ENCODE data around the gene VPS51. TPM values are rescaled to one million over a fixed set of nuclear protein-coding genes. Genes with fewer than 3 reads are reported as not detected.

Gene VPS51
- total and polyA plus RNA-seq, 2 of the 13 experiments (the other 11 are each of a cell fraction or from before 2014, with no cell fraction given): 76.3 to 90.6 TPM

DNA sequence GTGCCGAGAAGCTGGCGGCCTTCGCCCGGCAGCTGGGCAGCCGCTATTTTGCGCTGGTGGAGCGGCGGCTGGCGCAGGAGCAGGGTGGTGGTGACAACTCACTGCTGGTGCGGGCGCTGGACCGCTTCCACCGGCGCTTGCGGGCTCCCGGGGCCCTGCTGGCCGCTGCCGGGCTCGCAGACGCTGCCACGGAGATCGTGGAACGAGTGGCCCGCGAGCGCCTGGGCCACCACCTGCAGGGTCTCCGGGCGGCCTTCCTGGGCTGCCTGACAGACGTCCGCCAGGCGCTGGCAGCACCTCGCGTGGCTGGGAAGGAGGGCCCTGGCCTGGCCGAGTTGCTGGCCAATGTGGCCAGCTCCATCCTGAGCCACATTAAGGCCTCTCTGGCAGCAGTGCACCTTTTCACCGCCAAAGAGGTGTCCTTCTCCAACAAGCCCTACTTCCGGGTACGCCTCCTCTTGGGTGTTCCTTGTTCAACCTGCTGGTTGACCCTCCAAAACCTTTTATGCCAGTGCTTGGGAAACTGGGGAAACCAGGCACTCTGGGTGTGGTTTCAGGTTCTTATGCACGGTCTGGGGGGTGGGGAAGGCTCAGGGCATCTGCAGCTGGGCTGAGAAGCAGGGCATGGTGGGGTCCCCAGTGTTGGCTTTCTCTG is 12.6 kb downstream of the VPS51 start:
- BruUV-seq (replicated peaks): no TSS peak
- whole genome bisulfite sequencing (ENCODE audit: low lambda C conversion rate): 96% methylated on average over 13 of the region's 38 CpGs
- no peak overlapping the region for H3K27ac ChIP-seq (ENCODE audit: extremely low read length, insufficient read depth, low read length)
- no peak for FAIRE-seq
- no peak overlapping the region for H3K4me2 ChIP-seq (ENCODE audit: low read depth, low read length)
- CTCF ChIA-PET (ENCODE audit: low intra/inter-chr PET ratio, low total read pairs): no interaction called here
- no peaks in the 10 kb centered on the region for H3K9me3 ChIP-seq (ENCODE audit: low read length)
- ATAC-seq: no peak
- no peaks in the 10 kb centered on the region for H3K27me3 ChIP-seq (ENCODE audit: control insufficient read depth in 1 of 2, insufficient read depth in 2 of 2, low read length in 2 of 2)
- no peak for DNase-seq (ENCODE audit: low spot score)
- H3K4me3 ChIP-seq (replicated peaks in 1 of 3; ENCODE audit: insufficient read depth in 1 of 3, low read depth in 2 of 3, low read length in 3 of 3): no peak overlapping the region
- H3K9ac ChIP-seq (ENCODE audit: insufficient read depth, low read depth, low read length): no peak overlapping the region
- POLR2A ChIA-PET: interaction anchor here (0.9 kb wide), 1 partner anchor 117 kb away, joined by 3 read pairs; no protein-coding TSS in a partner anchor
- intact Hi-C loops (cut with micrococcal nuclease; ENCODE audit: unreplicated experiment) (no loop called here), in situ Hi-C loops (cut with HindIII; ENCODE audit: extremely low pct_ligation_motif_present, low pct_unique_long_range_greater_than_20kb) (no loop called here)
- H4K20me1 ChIP-seq (ENCODE audit: insufficient read depth, low read length): no peaks in the 10 kb centered on the region
- peaks cover 7 to 25% of the 10 kb centered on the region in 2 experiments; a peak in 3 of 5 replicates for H3K36me3 ChIP-seq (replicated peaks in 1 of 2; ENCODE audit: control insufficient read depth in 1 of 2, insufficient read depth in 2 of 2, low read length in 2 of 2)
- peaks cover 7% of the 10 kb centered on the region for H3K79me2 ChIP-seq (ENCODE audit: insufficient read depth, low read length)
- H3K4me1 ChIP-seq (ENCODE audit: insufficient read depth, low read length): peaks cover 16% of the 10 kb centered on the region
- no peak overlapping the region for H2AFZ ChIP-seq (ENCODE audit: low read length)
- TF ChIP-seq ZNF260 (CRISPR knock-in tag; IDR thresholded peaks at IDR 0.05; ENCODE audit: borderline replicate concordance, low read depth) (no peak), CHD2 (IDR thresholded peaks at IDR 0.05; ENCODE audit: low read depth, low read length) (no peak), ZNF30 (CRISPR knock-in tag; IDR thresholded peaks at IDR 0.05) (no peak), HNRNPL (IDR thresholded peaks at IDR 0.05; ENCODE audit: low read depth, low read length) (no peak), EP300 (IDR thresholded peaks at IDR 0.05; ENCODE audit: low read depth in 2 of 2, low read length in 2 of 2) (no peak), EP300 (CRISPR knock-in tag; IDR thresholded peaks at IDR 0.05; ENCODE audit: borderline replicate concordance) (no peak), HMG20B (CRISPR knock-in tag; conservative IDR thresholded peaks at IDR 0.05) (no peak), CENPT (CRISPR knock-in tag; IDR thresholded peaks at IDR 0.05; ENCODE audit: low read depth) (no peak), TMF1 (CRISPR knock-in tag; IDR thresholded peaks at IDR 0.05; ENCODE audit: low read depth) (no peak), ZSCAN31 (CRISPR knock-in tag; IDR thresholded peaks at IDR 0.05; ENCODE audit: low read depth) (no peak), MEF2D (CRISPR knock-in tag; IDR thresholded peaks at IDR 0.05) (no peak), SOX13 (IDR thresholded peaks at IDR 0.05) (no peak), SOX13 (CRISPR knock-in tag; conservative IDR thresholded peaks at IDR 0.05 in 1 of 2, IDR thresholded peaks at IDR 0.05 in 1 of 2) (no peak), GLI4 (CRISPR knock-in tag; IDR thresholded peaks at IDR 0.05; ENCODE audit: borderline replicate concordance) (no peak), ZFP62 (CRISPR knock-in tag; IDR thresholded peaks at IDR 0.05) (no peak)
- TF ChIP-seq, protein P1, sequence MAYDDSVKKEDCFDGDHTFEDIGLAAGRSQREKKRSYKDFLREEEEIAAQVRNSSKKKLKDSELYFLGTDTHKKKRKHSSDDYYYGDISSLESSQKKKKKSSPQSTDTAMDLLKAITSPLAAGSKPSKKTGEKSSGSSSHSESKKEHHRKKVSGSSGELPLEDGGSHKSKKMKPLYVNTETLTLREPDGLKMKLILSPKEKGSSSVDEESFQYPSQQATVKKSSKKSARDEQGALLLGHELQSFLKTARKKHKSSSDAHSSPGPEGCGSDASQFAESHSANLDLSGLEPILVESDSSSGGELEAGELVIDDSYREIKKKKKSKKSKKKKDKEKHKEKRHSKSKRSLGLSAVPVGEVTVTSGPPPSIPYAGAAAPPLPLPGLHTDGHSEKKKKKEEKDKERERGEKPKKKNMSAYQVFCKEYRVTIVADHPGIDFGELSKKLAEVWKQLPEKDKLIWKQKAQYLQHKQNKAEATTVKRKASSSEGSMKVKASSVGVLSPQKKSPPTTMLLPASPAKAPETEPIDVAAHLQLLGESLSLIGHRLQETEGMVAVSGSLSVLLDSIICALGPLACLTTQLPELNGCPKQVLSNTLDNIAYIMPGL (CRISPR knock-in tag; IDR thresholded peaks at IDR 0.05; ENCODE audit: borderline replicate concordance in 1 of 2, low read depth in 1 of 2): no peak
- TF ChIP-seq, protein P2, sequence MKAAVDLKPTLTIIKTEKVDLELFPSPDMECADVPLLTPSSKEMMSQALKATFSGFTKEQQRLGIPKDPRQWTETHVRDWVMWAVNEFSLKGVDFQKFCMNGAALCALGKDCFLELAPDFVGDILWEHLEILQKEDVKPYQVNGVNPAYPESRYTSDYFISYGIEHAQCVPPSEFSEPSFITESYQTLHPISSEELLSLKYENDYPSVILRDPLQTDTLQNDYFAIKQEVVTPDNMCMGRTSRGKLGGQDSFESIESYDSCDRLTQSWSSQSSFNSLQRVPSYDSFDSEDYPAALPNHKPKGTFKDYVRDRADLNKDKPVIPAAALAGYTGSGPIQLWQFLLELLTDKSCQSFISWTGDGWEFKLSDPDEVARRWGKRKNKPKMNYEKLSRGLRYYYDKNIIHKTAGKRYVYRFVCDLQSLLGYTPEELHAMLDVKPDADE (CRISPR knock-in tag; IDR thresholded peaks at IDR 0.05): no peak
- TF ChIP-seq, protein P3, sequence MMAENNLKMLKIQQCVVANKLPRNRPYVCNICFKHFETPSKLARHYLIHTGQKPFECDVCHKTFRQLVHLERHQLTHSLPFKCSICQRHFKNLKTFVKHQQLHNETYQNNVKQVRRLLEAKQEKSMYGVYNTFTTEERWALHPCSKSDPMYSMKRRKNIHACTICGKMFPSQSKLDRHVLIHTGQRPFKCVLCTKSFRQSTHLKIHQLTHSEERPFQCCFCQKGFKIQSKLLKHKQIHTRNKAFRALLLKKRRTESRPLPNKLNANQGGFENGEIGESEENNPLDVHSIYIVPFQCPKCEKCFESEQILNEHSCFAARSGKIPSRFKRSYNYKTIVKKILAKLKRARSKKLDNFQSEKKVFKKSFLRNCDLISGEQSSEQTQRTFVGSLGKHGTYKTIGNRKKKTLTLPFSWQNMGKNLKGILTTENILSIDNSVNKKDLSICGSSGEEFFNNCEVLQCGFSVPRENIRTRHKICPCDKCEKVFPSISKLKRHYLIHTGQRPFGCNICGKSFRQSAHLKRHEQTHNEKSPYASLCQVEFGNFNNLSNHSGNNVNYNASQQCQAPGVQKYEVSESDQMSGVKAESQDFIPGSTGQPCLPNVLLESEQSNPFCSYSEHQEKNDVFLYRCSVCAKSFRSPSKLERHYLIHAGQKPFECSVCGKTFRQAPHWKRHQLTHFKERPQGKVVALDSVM (CRISPR knock-in tag; IDR thresholded peaks at IDR 0.05): no peak
- TF ChIP-seq, protein P4, sequence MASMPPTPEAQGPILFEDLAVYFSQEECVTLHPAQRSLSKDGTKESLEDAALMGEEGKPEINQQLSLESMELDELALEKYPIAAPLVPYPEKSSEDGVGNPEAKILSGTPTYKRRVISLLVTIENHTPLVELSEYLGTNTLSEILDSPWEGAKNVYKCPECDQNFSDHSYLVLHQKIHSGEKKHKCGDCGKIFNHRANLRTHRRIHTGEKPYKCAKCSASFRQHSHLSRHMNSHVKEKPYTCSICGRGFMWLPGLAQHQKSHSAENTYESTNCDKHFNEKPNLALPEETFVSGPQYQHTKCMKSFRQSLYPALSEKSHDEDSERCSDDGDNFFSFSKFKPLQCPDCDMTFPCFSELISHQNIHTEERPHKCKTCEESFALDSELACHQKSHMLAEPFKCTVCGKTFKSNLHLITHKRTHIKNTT (CRISPR knock-in tag; IDR thresholded peaks at IDR 0.05): no peak
